ENCODE measurements around the gene ENG.
"Not testable (repeated sequence)": the region's sequence is repeated elsewhere in the genome, so short reads cannot be mapped to it uniquely, and the experiment has no call there.

Gene ENG

DNA sequence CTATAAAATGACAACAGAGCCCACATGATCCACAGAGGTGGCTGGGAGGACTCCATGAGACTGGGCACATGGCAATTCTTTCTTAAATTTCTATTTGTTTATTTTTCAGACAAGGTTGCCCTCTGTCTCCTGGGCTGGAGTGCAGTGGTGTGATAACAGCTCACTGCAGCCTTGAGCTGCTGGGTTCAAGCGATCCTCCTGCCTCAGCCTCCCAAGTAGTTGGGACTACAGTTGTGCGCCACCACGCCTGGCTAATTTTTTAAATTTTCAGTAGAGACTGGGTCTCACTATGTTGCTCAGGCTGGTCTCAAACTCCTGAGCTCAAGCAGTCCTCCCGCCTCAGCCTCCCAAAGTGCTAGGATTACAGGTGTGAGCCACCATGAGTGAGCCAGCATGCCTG, 8.8 kb downstream of the ENG start:
- DNase-seq (ENCODE audit: low read depth, low spot score), result not testable (repeated sequence)

DNA sequence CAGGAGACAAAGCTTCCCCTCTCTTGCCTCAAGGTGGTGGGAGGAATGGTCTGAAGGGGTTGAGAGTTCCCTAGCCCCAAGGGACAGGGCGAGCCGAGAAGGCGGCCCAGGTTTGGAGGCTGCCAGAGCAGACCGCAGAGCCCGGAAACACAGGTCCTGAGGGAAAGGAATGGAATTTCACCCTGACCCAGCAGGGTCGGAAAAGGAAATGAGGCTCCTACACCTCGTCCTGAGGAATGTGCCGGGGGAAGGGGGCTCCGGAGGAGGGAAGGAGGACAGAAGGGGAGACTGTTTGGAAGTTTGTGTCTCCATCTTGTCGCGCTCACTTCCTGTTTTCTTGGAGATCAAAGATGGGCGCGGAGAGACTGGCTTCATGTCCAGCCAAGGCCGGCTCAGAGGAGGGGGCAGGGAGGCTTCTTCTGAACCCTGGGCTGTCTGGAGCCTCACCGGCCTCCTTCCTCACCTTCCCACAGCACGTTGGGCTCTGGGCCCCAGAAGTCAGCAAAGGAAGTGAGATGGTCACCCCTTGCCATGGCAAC, 9.6 kb downstream of the ENG start:
- DNase-seq (ENCODE audit: low read depth, low spot score), result no peak

DNA sequence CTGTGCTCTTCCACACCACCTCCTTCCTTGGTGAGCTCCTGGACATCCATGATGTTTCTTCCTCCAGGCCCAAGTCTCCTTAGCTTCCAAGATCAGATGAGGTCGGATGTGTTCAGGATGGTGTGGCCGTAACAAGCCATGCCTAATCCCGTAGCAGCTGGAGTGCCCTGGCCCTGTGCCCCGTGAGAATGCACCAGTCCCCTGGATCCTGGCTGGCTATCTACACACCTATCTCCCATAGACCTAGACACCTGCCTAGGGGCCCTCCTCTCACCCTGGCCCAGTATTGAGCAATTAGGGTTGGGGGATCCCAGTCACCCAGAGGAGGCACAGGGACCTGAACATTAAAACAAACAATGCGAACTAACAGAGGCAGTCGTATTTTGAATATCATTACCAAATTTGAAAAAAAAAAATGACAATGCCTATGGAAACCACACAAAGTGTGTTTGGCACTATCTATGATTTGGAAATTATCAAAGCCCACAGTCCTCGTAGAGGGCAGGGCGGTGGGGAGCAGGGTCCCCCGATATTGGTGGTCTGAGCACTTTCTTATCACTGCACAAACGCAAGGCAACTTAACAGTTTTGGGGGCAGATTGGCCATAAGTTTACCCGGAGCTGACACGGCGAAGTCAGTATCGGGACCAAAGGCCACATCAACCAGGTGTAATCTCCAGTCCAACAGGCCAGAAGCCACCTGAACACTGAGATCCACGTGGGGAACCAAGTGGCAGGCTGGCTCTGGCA, 13.2 kb downstream of the ENG start:
- DNase-seq (ENCODE audit: low read depth, low spot score), result no peak

DNA sequence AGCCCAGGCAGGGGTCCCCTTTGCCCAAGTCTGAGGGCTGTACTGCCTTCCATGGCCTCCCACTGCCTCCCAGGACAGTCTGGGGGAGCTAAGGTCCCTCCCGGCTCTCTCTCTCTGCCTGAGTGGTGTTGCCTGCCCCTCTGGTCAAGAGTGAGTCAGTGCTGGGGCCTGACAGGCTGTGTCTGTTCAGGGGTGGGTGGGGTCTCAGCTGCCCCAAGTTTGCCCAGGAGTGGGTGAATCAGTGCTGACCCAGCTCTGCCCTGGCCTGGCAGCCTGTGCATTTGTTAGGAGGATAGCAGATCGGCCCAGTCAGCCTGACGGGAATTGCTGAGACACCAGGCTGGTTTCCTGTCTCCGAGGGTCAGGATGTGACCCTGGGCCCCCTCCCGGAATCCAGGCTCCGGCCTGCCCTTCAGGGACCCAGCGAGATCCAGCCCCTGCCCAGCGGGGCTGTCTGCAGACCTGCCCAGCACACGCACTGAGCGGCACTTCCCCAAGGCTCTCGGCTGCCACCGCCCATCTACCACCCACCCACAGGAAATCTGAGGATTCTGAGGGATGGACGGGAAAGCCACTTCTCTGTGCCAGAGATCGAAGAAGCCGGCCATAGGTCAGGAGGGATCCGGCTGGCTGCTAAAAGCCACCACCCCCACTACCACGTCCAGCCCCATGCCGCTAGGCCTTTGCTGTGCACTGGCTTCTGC, 15.9 kb downstream of the ENG start:
- DNase-seq (ENCODE audit: low read depth, low spot score), result no peak

- DNase-seq (ENCODE audit: low read depth, low spot score), result no peak
Measured at GRCh38 chr9:127837346-127837745, 17.1 kb downstream of the ENG start.

- not testable (repeated sequence) for DNase-seq (ENCODE audit: low read depth, low spot score)
Measured at GRCh38 chr9:127836561-127836960, 17.9 kb downstream of the ENG start.

DNA sequence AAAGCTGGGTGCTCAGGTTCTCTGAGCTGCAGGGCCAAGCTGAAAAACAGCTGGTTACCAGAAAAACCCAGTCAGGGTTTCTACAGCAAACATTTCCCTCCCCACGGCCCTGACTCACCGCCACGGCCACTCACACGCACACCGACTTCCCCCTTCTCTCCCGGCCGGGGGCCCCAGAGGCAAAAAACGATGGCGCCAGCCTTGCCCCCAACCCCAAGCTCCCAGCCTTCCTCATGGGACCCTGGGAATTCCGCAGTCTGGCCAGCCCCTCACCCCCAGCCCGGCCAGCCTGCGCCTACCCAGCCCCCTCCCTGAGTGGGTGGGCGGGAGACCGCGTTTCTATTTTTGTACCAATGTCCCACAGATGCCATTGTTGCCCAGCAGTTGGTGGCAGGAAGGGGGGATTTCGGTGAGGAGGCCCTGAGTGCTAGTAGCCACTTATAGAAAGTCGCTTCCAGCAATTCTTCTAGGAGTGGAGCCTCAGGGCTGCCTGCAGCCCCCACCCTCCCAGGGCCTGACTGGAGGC, 18.4 kb downstream of the ENG start:
- no peak for DNase-seq (ENCODE audit: low read depth, low spot score)

DNA sequence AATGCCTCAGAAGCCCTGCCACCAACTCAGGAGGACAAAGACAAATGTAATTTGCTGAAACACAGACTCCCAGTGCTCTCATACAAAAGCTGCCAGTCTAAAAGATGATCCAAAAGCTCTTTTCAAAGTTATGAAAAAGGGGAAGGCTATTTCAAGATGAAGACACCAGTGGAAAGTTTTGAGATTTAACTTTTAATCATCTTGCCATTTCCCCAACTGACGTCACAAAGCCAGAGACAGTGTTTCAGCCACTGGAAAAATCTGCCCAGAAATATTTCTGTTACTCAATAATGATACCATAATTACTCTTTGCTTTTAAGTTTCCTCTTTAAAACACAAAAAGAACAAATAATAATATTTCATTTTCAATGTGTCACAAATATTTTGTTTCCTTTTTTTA, 20.9 kb downstream of the ENG start:
- DNase-seq (ENCODE audit: low read depth, low spot score), result no peak

- no peak for DNase-seq (ENCODE audit: low read depth, low spot score)
Measured at GRCh38 chr9:127832248-127832647, 22.2 kb downstream of the ENG start.

DNA sequence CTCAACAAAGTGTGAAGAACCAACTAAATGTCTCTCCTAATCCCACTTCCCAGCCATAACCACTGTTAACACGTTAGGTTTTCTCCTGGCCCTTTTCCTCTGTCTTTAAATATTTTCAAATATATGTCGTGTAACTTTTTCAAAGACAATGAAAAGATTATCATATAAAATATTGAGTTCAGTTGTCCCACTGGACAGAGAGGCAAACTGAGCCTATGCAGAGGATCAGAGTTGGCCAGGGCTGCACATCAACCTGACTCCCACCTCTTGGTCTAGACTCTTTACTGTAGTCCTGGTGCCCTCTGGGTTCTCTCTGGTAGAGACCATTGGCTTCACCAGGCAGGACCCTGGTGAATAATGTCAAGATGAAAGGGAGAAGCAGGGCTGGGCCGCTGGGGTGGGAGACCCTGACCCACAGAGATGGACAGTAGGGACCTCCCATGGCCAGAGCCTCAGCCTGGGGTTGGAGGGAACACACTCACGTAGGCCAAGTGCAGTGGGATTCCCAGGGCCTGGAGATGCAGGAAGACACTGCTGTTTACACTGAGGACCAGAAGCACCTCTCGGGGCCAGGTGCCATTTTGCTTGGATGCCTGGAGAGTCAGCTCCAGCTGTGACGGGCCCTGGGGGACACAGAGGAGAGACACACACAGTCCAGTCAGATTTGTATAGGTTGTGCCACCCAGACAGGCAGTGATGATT, 25.1 kb downstream of the ENG start:
- DNase-seq (ENCODE audit: low read depth, low spot score), result no peak

DNA sequence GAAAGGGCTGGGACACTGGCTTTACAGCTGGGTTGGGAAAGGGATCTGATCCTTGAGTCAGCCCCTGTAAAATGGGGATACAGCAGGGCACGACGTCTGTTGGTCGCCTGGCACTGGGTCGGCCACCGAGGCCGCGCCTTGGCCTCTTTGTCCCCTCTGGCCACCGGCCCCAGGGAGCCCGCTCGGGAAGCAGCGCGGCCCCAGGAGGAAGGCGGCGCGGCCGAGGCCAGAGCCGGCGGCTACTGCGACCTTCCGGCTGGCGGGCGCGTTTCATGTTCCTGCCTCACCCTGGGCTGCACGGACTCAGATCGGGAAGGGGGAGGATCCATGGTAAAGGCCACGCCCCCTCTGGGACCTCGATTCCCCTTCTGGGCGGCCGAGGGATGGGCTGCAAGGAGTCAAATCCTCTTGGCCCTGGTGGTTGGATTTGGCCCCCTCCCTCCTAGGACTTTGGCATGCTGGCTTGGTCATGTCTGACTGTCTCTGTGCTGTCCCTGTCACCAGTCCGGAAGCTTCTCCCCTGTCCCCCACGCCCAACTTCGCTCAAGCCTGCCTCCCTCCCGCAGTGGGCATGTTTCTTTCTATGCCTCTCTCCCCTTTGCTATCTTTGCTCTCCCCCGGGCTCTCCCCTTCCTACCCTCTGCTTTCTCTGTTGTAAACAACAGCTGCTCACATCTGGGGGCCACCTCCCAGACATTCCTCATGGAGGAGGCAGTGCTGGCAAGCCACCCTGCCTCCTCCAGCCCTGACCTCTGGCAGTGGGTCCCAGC, 26.0 kb downstream of the ENG start:
- DNase-seq (ENCODE audit: low read depth, low spot score), result no peak

DNA sequence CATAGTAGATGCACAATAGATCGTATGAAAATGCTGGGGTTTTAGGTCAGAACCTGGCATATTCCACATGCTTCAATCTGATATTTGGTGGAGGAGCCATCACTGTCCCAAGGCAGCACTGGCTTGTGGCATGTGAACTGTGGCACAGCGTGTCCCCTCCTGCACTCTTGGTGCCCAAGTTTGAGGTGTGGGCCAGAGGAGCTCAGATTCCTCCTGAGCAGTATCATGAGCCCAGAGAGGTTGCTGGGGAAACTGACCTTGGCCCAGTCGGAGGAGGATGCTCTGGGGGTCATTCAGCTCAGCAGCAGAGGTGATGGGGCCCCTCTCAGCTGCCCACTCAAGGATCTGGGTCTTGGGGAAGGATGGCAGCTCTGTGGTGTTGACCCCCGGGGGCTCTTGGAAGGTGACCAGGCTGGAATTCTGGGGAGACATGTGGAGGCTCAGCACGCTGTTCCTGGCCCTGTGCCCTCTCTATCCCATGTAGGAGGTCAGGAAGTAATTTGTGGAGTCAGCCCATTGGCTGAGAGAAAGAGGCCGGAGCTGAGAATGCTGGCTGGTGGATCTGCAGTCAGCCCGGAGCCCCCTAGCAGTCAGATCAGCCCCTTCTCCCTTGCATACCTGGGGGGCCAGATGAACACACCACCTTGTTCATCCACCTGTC, 28.1 kb downstream of the ENG start:
- DNase-seq (ENCODE audit: low read depth, low spot score), result no peak

DNA sequence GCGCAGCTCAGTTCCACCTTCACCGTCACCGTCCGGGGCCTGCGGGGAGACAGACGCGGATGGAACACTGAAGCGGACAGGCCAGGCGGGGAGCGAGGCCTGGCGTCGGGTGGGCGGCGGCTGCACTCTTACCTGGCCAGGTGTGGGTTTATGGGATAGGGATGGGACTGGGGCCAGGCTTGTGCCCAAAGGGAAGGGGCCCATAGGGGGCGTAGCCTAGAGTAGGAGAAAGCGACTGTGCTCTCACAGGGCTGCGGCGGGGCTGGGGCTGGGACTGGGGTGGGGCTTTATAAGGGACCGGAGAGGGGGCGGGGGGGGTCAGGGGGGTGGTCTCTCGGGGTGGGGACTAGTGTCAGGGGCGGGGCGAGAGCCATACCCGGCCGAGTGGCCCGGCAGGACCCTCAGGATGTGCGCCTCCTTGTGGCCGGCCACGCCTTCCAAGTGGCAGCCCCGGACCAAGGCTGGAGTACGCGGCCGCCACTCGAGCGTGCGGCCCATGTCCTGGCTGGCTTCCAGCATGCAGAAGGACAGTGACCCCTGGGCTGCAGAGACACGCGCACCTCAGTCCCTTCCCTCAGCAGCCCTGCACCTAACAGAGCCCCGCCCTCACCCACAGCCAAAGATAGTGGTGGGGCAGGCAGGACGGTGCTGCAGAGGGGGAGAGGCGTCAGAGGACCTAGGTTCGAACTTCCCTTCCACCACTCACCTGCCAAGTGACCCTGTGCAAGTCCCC, 29.0 kb downstream of the ENG start:
- DNase-seq (ENCODE audit: low read depth, low spot score), result no peak

- DNase-seq (ENCODE audit: low read depth, low spot score), result no peak
Measured at GRCh38 chr9:127822108-127822507, 32.4 kb downstream of the ENG start.

DNA sequence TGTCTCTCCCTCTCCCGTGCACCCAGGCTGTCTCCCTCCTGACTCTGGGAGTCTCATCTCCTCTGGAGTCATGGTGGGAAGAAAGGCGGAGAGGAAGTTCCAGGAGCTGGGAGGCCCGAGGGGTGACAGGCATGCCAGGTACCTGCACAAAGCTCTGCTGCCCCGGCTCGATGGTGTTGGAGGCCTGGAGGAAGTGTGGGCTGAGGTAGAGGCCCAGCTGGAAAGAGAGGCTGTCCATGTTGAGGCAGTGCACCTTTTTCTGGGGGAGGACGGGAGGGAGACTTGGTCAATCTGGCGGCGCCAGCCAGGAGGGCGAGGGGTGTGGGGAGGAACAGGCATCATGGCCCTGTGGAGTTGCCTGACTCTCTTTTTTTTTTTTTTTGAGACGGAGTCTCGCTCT, 35.9 kb downstream of the ENG start:
- DNase-seq (ENCODE audit: low read depth, low spot score), result no peak

DNA sequence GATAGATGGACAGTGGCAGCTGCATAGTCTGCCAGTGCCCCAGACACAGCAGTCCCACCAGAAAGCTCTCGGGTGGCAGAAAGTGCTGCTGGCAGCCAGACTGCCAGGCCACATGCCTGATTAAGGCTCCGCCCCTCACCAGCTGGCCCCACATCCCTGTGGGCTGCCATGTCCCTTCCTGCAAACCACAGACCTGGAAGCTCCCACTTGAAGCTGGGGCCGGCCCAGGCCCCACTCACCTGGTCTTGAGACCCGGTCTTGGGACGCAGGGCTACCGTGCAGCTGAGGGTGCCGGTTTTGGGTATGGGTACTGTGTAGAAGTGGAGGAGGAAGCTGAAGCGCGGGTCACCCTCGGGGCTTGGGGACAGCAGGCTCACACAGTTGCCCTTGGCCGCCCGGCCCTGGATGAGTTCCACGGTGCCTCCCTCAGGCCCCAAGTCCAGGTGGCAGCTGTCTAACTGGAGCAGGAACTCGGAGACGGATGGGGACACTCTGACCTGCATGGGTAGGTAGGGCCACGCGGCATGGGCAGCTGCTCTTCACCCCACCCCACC, 36.5 kb downstream of the ENG start:
- no peak for DNase-seq (ENCODE audit: low read depth, low spot score)

DNA sequence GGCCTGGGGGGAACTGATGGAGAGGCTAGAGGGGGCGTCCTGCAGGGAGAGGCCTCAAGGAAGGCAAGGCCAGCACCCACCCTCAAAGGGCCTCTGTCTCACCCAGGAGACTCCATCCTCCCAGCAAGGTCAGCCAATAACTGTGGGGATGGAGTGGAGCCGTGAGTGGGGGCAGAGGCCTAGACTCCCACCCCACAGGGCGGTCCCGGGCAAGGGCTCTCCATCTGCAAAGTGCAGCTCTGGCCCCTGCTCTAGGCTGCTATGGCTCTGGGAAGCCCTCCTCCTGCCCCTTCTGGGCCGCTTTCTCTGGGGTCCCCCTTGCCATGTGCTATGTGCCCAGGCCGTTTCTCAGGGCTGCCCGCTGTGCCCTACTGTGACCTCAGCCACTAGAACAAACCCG, 37.7 kb downstream of the ENG start:
- DNase-seq (ENCODE audit: low read depth, low spot score), result no peak

DNA sequence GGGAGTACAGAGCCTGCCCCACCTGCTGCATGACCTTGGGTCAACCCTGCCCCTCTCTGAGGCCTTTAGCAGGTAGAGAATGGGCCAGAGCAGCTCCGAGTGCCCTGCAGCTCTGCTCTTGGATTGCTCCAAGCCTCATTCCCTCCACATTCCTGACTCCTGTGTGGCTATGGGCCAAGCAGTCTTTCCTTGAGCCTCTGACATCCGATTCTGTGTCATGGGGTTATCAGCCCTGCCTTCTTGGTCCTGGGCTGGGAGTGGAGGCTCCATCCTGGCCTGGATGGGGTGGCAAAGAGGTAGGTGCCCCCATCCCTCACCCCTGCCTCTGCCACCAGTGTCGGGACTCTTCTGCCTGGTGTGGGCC, 38.1 kb downstream of the ENG start:
- DNase-seq (ENCODE audit: low read depth, low spot score), result no peak

- DNase-seq (ENCODE audit: low read depth, low spot score), result no peak
Measured at GRCh38 chr9:127815512-127816361, 38.7 kb downstream of the ENG start.

All from activated naive CD8-positive, alpha-beta T cell treated with anti-CD3 and anti-CD28 coated beads, Interleukin-2, amount 50 U/mL, for 16 hours (primary cell).